ENCODE measurements around the gene LPP. TPM values are rescaled to one million over a fixed set of nuclear protein-coding genes. Genes with fewer than 3 reads are reported as not detected.

Gene LPP
- total RNA-seq, 1 donor from 2014 or later, result 93.9 TPM

- no peak for DNase-seq (ENCODE audit: low read depth)
- TF ChIP-seq CTCF (conservative IDR thresholded peaks at IDR 0.05; ENCODE audit: low read depth, low read length), result no peak
- H3K4me3 ChIP-seq (ENCODE audit: low read depth, low read length), result no peak overlapping the region
Observed at GRCh38 chr3:188473591-188474288, 319.8 kb downstream of the LPP start.

- H3K4me3 ChIP-seq (ENCODE audit: low read depth, low read length), result no peak overlapping the region
- TF ChIP-seq CTCF (conservative IDR thresholded peaks at IDR 0.05; ENCODE audit: low read depth, low read length), result no peak
- DNase-seq (ENCODE audit: low read depth), result no peak
Observed at GRCh38 chr3:188476935-188477334, 323.0 kb downstream of the LPP start.

GRCh38 chr3:188480011-188480410, 326.1 kb downstream of the LPP start:
- H3K4me3 ChIP-seq (ENCODE audit: low read depth, low read length), result no peak overlapping the region
- no peak for DNase-seq (ENCODE audit: low read depth)
- no peak for TF ChIP-seq CTCF (conservative IDR thresholded peaks at IDR 0.05; ENCODE audit: low read depth, low read length)

- TF ChIP-seq CTCF (conservative IDR thresholded peaks at IDR 0.05; ENCODE audit: low read depth, low read length), result no peak
- DNase-seq (ENCODE audit: low read depth), result no peak
- H3K4me3 ChIP-seq (ENCODE audit: low read depth, low read length), result no peak overlapping the region
Observed at GRCh38 chr3:188482929-188483328, 329.0 kb downstream of the LPP start.

- no peak for DNase-seq (ENCODE audit: low read depth)
- H3K4me3 ChIP-seq (ENCODE audit: low read depth, low read length), result no peak overlapping the region
- no peak for TF ChIP-seq CTCF (conservative IDR thresholded peaks at IDR 0.05; ENCODE audit: low read depth, low read length)
Observed at GRCh38 chr3:188486126-188486525, 332.2 kb downstream of the LPP start.

- TF ChIP-seq CTCF (conservative IDR thresholded peaks at IDR 0.05; ENCODE audit: low read depth, low read length), result no peak
- no peak overlapping the region for H3K4me3 ChIP-seq (ENCODE audit: low read depth, low read length)
- DNase-seq (ENCODE audit: low read depth), result no peak
Observed at GRCh38 chr3:188486952-188487351, 333.0 kb downstream of the LPP start.

GRCh38 chr3:188487652-188488051, 333.7 kb downstream of the LPP start:
- TF ChIP-seq CTCF (conservative IDR thresholded peaks at IDR 0.05; ENCODE audit: low read depth, low read length), result no peak
- no peak for DNase-seq (ENCODE audit: low read depth)
- H3K4me3 ChIP-seq (ENCODE audit: low read depth, low read length), result no peak overlapping the region
